ENCODE results near the gene PLA2G4B. TPM values are rescaled to one million over a fixed set of nuclear protein-coding genes. Genes with fewer than 3 reads are reported as not detected.

Gene PLA2G4B
- total and polyA plus RNA-seq, 2 donors (not counting 1 experiment from before 2014, with no cell fraction given), result 22.6 to 33.2 TPM

- no peak for TF ChIP-seq EZH2 (IDR thresholded peaks at IDR 0.05; ENCODE audit: borderline replicate concordance, insufficient read depth, low read depth, low read length, poor library complexity, severe bottlenecking)
- Histone ChIP-seq H3K79me2 (ENCODE audit: control insufficient read depth, insufficient read depth, low read length) (no peaks in the 10 kb centered on the region), H3K27ac (ENCODE audit: low read length in 2 of 2) (no peak overlapping the region), H3K4me3 (ENCODE audit: control extremely low read depth in 1 of 5, extremely low read depth in 1 of 5, insufficient read depth in 1 of 5, low read depth in 2 of 5, low read length in 4 of 5) (no peak overlapping the region), H4K20me1 (ENCODE audit: control insufficient read depth, insufficient read depth, low read length, poor library complexity, severe bottlenecking) (no peaks in the 10 kb centered on the region), H3K4me2 (replicated peaks; ENCODE audit: low read depth, low read length, poor library complexity, severe bottlenecking) (no peak overlapping the region), H2AFZ (ENCODE audit: insufficient read depth, low read depth, low read length, poor library complexity, severe bottlenecking) (no peak overlapping the region), H3K27me3 (replicated peaks in 1 of 4; ENCODE audit: control extremely low read depth in 1 of 4, control insufficient read depth in 3 of 4, insufficient read depth in 4 of 4, low read length in 3 of 4) (no peaks in the 10 kb centered on the region), H3K9ac (ENCODE audit: low read length) (no peak overlapping the region), H3K36me3 (replicated peaks in 1 of 2; ENCODE audit: control extremely low read depth in 1 of 2, control insufficient read depth in 1 of 2, extremely low read depth in 1 of 2, insufficient read depth in 2 of 2, low read length in 1 of 2) (peaks cover 0 to 5% of the 10 kb centered on the region in 2 experiments), H3K9me3 (ENCODE audit: control extremely low read depth in 1 of 3, control insufficient read depth in 2 of 3, insufficient read depth in 1 of 3, low read length in 2 of 3) (no peaks in the 10 kb centered on the region), H3K4me1 (ENCODE audit: control insufficient read depth in 2 of 2, insufficient read depth in 2 of 2, low read length in 2 of 2) (peaks cover 5 to 9% of the 10 kb centered on the region in 2 donors)
- Mint-ChIP-seq H3K4me1 (peaks cover 6% of the 10 kb centered on the region), H3K9me3 (ENCODE audit: insufficient read depth) (no peaks in the 10 kb centered on the region), H3K27ac (no peak overlapping the region), H3K4me3 (no peak overlapping the region), H3K27me3 (no peaks in the 10 kb centered on the region)
- CTCF ChIA-PET, result interaction anchor here (1.7 to 15.7 kb wide), 2 partner anchors 30 to 202 kb away, joined by 3 to 716 read pairs; partner anchors contain the start of gene MAPKBP1
- POLR2A ChIA-PET, result no interaction called here
- intact Hi-C loops (cut with micrococcal nuclease), result no loop called here
- 100% methylated on average over 1 of the region's 3 CpGs for WGBS (ENCODE audit: insufficient coverage)
- DNase-seq (no peak), ATAC-seq (ENCODE audit: low read depth) (no peak)
Measured at GRCh38 chr15:41805711-41806110, 32.9 kb upstream of the PLA2G4B start.

GRCh38 chr15:41806291-41807181 is 32.1 kb upstream of the PLA2G4B start:
- Mint-ChIP-seq H3K27ac (no peak overlapping the region), H3K27me3 (no peaks in the 10 kb centered on the region), H3K4me1 (peaks cover 10% of the 10 kb centered on the region), H3K4me3 (no peak overlapping the region), H3K9me3 (ENCODE audit: insufficient read depth) (no peaks in the 10 kb centered on the region)
- Histone ChIP-seq H3K36me3 (replicated peaks in 1 of 2; ENCODE audit: control extremely low read depth in 1 of 2, control insufficient read depth in 1 of 2, extremely low read depth in 1 of 2, insufficient read depth in 2 of 2, low read length in 1 of 2) (peaks cover 0 to 2% of the 10 kb centered on the region in 2 experiments), H3K27me3 (replicated peaks in 1 of 4; ENCODE audit: control extremely low read depth in 1 of 4, control insufficient read depth in 3 of 4, insufficient read depth in 4 of 4, low read length in 3 of 4) (no peaks in the 10 kb centered on the region), H3K9ac (ENCODE audit: low read length) (no peak overlapping the region), H3K79me2 (ENCODE audit: control insufficient read depth, insufficient read depth, low read length) (no peaks in the 10 kb centered on the region), H2AFZ (ENCODE audit: insufficient read depth, low read depth, low read length, poor library complexity, severe bottlenecking) (no peak overlapping the region), H3K4me2 (replicated peaks; ENCODE audit: low read depth, low read length, poor library complexity, severe bottlenecking) (no peak overlapping the region), H3K9me3 (ENCODE audit: control extremely low read depth in 1 of 3, control insufficient read depth in 2 of 3, insufficient read depth in 1 of 3, low read length in 2 of 3) (no peaks in the 10 kb centered on the region), H3K27ac (ENCODE audit: low read length in 2 of 2) (no peak overlapping the region), H4K20me1 (ENCODE audit: control insufficient read depth, insufficient read depth, low read length, poor library complexity, severe bottlenecking) (no peaks in the 10 kb centered on the region), H3K4me3 (ENCODE audit: control extremely low read depth in 1 of 5, extremely low read depth in 1 of 5, insufficient read depth in 1 of 5, low read depth in 2 of 5, low read length in 4 of 5) (no peak overlapping the region), H3K4me1 (ENCODE audit: control insufficient read depth in 2 of 2, insufficient read depth in 2 of 2, low read length in 2 of 2) (peaks cover 5 to 17% of the 10 kb centered on the region in 2 donors)
- TF ChIP-seq, protein P1, sequence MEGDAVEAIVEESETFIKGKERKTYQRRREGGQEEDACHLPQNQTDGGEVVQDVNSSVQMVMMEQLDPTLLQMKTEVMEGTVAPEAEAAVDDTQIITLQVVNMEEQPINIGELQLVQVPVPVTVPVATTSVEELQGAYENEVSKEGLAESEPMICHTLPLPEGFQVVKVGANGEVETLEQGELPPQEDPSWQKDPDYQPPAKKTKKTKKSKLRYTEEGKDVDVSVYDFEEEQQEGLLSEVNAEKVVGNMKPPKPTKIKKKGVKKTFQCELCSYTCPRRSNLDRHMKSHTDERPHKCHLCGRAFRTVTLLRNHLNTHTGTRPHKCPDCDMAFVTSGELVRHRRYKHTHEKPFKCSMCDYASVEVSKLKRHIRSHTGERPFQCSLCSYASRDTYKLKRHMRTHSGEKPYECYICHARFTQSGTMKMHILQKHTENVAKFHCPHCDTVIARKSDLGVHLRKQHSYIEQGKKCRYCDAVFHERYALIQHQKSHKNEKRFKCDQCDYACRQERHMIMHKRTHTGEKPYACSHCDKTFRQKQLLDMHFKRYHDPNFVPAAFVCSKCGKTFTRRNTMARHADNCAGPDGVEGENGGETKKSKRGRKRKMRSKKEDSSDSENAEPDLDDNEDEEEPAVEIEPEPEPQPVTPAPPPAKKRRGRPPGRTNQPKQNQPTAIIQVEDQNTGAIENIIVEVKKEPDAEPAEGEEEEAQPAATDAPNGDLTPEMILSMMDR (IDR thresholded peaks at IDR 0.05), result no peak
- TF ChIP-seq EZH2 (IDR thresholded peaks at IDR 0.05; ENCODE audit: borderline replicate concordance, insufficient read depth, low read depth, low read length, poor library complexity, severe bottlenecking), result no peak
- intact Hi-C loops (cut with micrococcal nuclease), result no loop called here
- WGBS (ENCODE audit: insufficient coverage), result 95% methylated on average over 8 of the region's 10 CpGs
- ATAC-seq (ENCODE audit: low read depth), result no peak
- no peak for DNase-seq
- ChIA-PET POLR2A (interaction anchor here (0.9 kb wide), 1 partner anchor 28 kb away, joined by 3 read pairs; no protein-coding TSS in a partner anchor), CTCF (interaction anchor here (0.8 to 15.7 kb wide), 4 partner anchors 11 to 98 kb away, joined by 3 to 716 read pairs (median 5); partner anchors contain the start of gene MAPKBP1)
